ENCODE measurements around the gene SMYD3.

DNA sequence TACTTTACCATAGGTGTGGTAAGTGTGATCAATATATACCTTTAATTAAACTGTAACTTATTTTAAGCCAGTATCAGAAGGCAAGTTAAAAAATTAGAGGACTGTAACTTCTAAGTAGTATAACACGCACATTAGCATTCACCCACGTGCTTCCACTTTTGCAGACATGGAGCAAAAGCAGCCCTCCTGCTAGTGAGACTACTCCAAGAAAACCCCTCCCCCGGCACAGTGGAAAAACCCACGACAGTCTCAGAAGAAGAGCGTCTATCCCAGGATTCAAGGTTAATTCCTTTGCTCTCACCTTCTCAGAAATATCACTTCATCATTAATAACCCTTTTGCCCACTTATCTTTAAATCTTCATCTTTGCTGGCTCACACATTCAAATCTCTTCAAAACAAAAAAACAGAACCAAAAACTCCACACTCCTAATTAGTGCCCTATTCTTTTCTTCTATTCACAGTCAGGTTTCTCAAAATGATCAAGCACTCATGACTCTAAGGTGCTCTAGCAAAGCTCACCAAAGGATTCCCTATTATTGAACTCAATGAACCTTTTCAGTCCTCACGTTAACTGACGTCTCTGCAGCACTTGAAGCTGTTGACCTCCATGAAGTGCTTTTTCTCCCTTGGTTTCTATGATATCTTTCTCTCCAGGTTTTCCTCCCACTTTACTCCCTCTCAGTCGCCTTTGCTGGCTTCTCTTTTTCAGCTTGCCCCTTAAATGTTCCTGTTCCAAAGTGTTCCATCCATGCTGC, 213.5 kb downstream of the SMYD3 start:
- no peak for TF ChIP-seq POLR2A (IDR thresholded peaks at IDR 0.05; ENCODE audit: low read length)
- no peak for TF ChIP-seq GATA1 (IDR thresholded peaks at IDR 0.05; ENCODE audit: low read depth, low read length)
